Measurements from ENCODE around the gene RABGAP1.

- TF ChIP-seq CTCF (IDR thresholded peaks at IDR 0.05) (no peak), EP300 (IDR thresholded peaks at IDR 0.05) (no peak)
Observed at GRCh38 chr9:123062351-123063176, 121.7 kb downstream of the RABGAP1 start.

Measured in tibial nerve (tissue), 4 donors.